GM12864 (cell line): Measurements from ENCODE around the gene KCNK16.

Source experiments
- DNase-seq: peaks from one replicate; pipeline ENCODE4 v3.0.0-alpha.2; 2011; ENCODE audit warnings: low read depth
- H3K4me3 ChIP-seq: 2 replicates; pipeline ENCODE4 v1.5.1; 2011; ENCODE audit warnings: mild to moderate bottlenecking, low read depth, low read length, control low read depth
- TF ChIP-seq, protein P1 (sequence below): IDR thresholded peaks from 2 replicates; pipeline ENCODE4 v1.5.1; 2011; ENCODE audit warnings: low read depth, mild to moderate bottlenecking, moderate library complexity, low read length, control low read depth, inconsistent platforms; ENCODE audit errors: missing control alignments

Gene KCNK16

GRCh38 chr6:39342692-39343395, 20.3 kb upstream of the KCNK16 start:
- no peak overlapping the region for H3K4me3 ChIP-seq
- no peak for DNase-seq
- TF ChIP-seq, protein P1, sequence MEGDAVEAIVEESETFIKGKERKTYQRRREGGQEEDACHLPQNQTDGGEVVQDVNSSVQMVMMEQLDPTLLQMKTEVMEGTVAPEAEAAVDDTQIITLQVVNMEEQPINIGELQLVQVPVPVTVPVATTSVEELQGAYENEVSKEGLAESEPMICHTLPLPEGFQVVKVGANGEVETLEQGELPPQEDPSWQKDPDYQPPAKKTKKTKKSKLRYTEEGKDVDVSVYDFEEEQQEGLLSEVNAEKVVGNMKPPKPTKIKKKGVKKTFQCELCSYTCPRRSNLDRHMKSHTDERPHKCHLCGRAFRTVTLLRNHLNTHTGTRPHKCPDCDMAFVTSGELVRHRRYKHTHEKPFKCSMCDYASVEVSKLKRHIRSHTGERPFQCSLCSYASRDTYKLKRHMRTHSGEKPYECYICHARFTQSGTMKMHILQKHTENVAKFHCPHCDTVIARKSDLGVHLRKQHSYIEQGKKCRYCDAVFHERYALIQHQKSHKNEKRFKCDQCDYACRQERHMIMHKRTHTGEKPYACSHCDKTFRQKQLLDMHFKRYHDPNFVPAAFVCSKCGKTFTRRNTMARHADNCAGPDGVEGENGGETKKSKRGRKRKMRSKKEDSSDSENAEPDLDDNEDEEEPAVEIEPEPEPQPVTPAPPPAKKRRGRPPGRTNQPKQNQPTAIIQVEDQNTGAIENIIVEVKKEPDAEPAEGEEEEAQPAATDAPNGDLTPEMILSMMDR: no peak

- no peak overlapping the region for H3K4me3 ChIP-seq
- no peak for DNase-seq
- TF ChIP-seq, protein P1: no peak
Observed at GRCh38 chr6:39341937-39342336, 19.4 kb upstream of the KCNK16 start.

- TF ChIP-seq, protein P1: no peak
- no peak overlapping the region for H3K4me3 ChIP-seq
- no peak for DNase-seq
Observed at GRCh38 chr6:39341352-39341751, 18.9 kb upstream of the KCNK16 start.

- no peak for DNase-seq
- no peak overlapping the region for H3K4me3 ChIP-seq
- TF ChIP-seq, protein P1: no peak
Observed at GRCh38 chr6:39339868-39340550, 17.5 kb upstream of the KCNK16 start.

DNA sequence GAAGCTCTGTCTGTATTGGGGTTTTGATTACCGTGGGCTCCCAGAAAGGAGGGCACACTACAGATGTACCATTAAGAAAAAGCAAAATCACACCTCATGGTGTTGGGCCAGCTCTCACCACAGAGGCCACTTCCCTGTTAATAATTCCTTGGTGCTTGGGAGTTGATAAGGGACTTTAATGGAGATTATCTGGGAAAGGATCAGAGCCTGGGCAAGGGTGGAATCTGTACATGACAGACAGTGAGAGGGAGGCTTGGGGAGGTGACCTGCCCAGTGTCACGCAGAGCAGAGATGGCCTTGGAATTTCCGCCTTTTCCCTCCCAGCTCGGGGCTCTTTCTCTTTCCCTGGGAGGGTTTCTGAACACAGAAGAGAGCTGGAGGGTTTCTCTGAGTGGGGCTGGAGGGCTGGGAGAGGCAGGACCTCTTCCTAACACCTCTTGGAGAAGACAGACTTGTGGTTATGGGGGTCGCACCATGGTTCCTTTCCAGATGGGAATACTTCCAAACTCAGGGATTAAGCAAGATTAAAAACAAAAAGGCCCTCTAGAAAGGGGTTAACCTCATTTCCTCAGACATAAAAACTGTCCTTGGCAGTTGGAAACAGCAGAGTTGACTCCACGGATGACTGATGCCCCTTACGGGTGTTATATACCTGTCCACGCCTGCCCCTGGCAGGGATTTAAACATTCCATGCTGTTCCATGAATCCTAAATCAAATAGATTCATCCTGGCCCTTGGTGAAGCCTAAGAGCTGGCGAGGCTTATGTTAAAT, 16.8 kb upstream of the KCNK16 start:
- DNase-seq: no peak
- H3K4me3 ChIP-seq: no peak overlapping the region
- TF ChIP-seq, protein P1: no peak

DNA sequence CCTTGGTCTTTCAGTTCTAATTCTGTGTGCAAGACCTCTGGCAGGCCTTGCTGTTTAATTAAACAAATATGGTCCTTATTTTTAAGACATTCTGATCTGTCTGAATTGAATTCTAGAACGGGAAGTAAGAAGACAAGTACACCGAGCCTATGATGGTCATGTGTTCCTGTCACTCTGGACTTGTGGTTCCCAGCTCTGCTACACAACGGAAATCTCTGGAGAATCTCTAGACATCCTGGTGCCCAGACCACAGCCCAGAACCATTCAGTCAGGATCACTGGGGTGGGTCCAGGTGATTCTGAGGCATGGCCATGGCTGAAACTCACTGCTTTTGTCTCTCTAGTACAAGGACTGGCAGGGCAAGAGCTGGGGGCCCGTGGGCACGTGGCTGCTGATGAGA, 15.9 kb upstream of the KCNK16 start:
- no peak for DNase-seq
- H3K4me3 ChIP-seq: no peak overlapping the region
- TF ChIP-seq, protein P1: no peak
